Fibroblast of the aortic adventitia (primary cell): ENCODE data around the gene PEX11A. TPM values are rescaled to one million over a fixed set of nuclear protein-coding genes. Genes with fewer than 3 reads are reported as not detected.

ENCODE experiments used
- DNase-seq: peaks from one replicate; pipeline ENCODE4 v3.0.0-alpha.2; 2010; ENCODE audit warnings: low read depth
- H3K4me3 ChIP-seq: 2 replicates; pipeline ENCODE4 v1.5.1; 2011; ENCODE audit warnings: low read depth, mild to moderate bottlenecking, control low read depth, low read length, moderate library complexity
- CTCF ChIP-seq: IDR thresholded peaks from 2 replicates; pipeline ENCODE4 v1.5.1; 2011; ENCODE audit warnings: mild to moderate bottlenecking, low read length, control low read depth, inconsistent platforms; ENCODE audit not compliant: insufficient read depth
- total RNA-seq: library from RNA; depleted of rRNA; stranded (reverse); fragments of >200 nt; gene quantifications from 2 replicates; pipeline ENCODE4 v1.2.3, GENCODE V29; 2012; ENCODE audit warnings: low replicate concordance

PEX11A gene
- total RNA-seq, 1 donor, result 8.7 TPM

GRCh38 chr15:89645680-89646079, 44.9 kb downstream of the PEX11A start:
- DNase-seq, result no peak
- no peak for TF ChIP-seq CTCF
- H3K4me3 ChIP-seq, result no peak overlapping the region

GRCh38 chr15:89642106-89642505, 48.4 kb downstream of the PEX11A start:
- H3K4me3 ChIP-seq, result no peak overlapping the region
- no peak for DNase-seq
- TF ChIP-seq CTCF, result no peak

GRCh38 chr15:89641053-89641452, 49.5 kb downstream of the PEX11A start:
- no peak overlapping the region for H3K4me3 ChIP-seq
- no peak for TF ChIP-seq CTCF
- no peak for DNase-seq

GRCh38 chr15:89640245-89640644, 50.3 kb downstream of the PEX11A start:
- H3K4me3 ChIP-seq, result no peak overlapping the region
- DNase-seq, result no peak
- TF ChIP-seq CTCF, result no peak

GRCh38 chr15:89633585-89633984, 57.0 kb downstream of the PEX11A start:
- no peak for DNase-seq
- no peak overlapping the region for H3K4me3 ChIP-seq
- no peak for TF ChIP-seq CTCF

- TF ChIP-seq CTCF, result no peak
- H3K4me3 ChIP-seq, result no peak overlapping the region
- DNase-seq, result no peak
Observed at GRCh38 chr15:89632563-89633430, 57.8 kb downstream of the PEX11A start.

GRCh38 chr15:89631902-89632264, 58.7 kb downstream of the PEX11A start:
- no peak for DNase-seq
- no peak for TF ChIP-seq CTCF
- no peak overlapping the region for H3K4me3 ChIP-seq
